T47D (cell line): ENCODE data around the gene MEIOSIN.
"Not testable (repeated sequence)": the region's sequence is repeated elsewhere in the genome, so short reads cannot be mapped to it uniquely, and the experiment has no call there.

ENCODE experiments used
- DNase-seq, 2 experiments: peaks; one replicate each; pipeline versions ENCODE4 v3.0.0 to v3.0.0-alpha.2; 2011 to 2012; ENCODE audit warnings: low read depth in 1 of 2, low spot score in 1 of 2
- JUND ChIP-seq: IDR thresholded peaks from 2 replicates; pipeline ENCODE4 v1.6.1; 2012; ENCODE audit warnings: low read depth
- in situ Hi-C: cut with HindIII; loops from 2 replicates; pipeline ENCODE4 v1.10.0; 2016; ENCODE audit warnings: low sequenced_read_pairs, low pct_unique_long_range_greater_than_20kb

Gene MEIOSIN

DNA sequence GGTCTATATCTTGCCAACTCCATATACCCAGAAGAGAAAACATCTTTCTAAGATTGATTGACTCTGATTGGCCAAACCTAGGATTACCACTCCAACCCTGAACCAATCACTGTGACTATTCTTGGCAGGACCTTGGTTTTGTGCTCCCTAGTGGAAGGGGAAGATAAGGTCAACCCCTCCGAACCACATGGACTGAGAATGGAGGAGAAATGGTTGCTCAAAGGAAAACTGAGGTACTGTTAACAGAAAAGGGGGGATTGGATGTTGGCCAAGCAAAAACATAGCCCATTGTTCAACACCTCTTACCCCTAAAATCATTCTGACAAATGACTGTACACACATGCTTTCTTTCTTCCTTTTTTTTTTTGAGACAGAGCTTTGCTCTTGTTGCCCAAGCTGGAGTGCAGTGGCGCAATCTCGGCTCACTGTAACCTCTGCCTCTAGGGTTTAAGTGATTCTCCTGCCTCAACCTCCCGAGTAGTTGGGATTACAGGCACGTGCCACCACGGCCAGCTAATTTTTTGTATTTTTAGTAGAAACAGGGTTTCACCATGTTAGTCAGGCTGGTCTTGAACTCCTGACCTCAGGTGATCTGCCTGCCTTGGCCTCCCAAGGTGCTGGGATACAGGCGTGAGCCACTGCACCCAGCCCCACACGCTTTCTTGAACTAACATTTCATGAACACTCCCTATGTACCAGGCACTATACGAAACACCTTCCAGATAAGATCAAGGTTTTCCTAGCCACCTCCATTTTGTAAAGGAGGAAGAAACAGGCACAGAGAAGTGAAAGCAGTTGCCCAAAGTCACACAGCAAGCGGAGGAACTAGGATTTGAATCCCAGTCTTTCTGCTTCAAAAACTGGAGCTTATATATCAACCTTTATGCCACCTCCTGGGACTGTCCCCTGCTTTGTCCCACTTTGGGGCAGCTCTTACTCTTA is 6.5 kb downstream of the MEIOSIN start:
- no peak for DNase-seq
- TF ChIP-seq JUND, result no peak
- in situ Hi-C loops, result no loop called here

DNA sequence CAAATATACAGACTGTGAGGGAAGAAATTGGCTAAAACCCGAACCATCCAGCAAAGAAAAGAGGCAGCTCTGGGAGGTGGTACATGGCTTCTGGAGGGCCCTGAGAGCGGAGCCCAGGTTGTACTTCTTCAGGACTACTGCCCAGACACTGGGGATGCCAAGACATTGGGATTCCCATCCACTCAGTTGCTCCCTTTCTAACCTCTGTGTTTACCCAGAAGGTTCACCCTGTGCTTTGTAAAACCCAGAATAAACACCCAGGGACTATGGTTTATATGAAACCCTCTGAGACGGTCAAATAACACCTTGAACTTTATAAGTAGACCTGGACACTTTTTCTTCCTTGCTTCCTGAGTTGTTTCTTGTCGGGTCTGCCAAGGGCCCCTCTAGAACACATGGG is 9.7 kb downstream of the MEIOSIN start:
- in situ Hi-C loops, result no loop called here
- TF ChIP-seq JUND, result no peak
- DNase-seq, result peak in 1 of 2 experiments; percentile 76

GRCh38 chr19:45745606-45746005 is 12.4 kb downstream of the MEIOSIN start:
- DNase-seq, result peak in 1 of 2 experiments; percentile 13
- TF ChIP-seq JUND, result no peak
- in situ Hi-C loops, result no loop called here

DNA sequence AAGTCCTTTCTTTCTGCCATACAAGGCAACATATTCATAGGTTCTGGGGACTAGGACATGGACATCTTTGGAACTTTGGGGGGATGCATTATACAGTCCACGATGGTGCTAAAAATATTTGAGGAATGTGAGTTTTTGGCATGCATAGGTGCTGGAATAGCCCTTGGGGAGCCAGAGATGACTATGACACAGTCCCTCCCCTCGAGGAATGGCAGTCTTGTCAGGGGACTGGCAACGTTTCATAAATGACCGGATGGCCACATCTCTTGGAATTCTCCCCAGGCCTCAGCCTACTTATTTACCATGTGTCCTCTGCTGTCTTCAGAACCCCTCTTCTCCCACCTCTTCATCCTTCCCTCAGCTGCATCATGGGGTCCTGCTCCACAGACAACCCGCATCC is 13.6 kb downstream of the MEIOSIN start:
- no peak for DNase-seq
- in situ Hi-C loops, result no loop called here
- TF ChIP-seq JUND, result no peak

GRCh38 chr19:45747513-45747912 is 14.3 kb downstream of the MEIOSIN start:
- no peak for TF ChIP-seq JUND
- DNase-seq, result no peak
- in situ Hi-C loops, result no loop called here

GRCh38 chr19:45751483-45751882 is 18.2 kb downstream of the MEIOSIN start:
- DNase-seq, in situ Hi-C loops: not testable (repeated sequence)

DNA sequence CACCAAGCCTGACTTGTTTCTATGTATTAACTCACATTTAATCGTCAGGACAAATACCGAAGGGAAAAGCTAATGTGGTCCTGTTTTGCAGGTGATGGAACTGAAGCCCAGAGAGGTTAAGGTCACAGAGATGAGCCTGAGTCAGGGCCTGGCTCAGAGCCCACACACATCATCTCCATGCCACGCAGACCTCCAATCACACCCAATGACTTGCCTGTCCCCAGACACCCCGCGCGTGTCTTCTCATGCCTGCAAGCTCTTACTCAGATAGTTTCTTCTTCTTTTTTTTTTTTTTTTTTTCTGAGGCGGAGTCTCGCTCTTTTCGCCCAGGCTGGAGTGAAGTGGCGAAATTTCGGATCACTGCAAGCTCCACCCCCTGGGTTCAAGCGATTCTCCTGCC is 19.4 kb downstream of the MEIOSIN start:
- in situ Hi-C loops, result no loop called here
- no peak for DNase-seq
- no peak for TF ChIP-seq JUND

DNA sequence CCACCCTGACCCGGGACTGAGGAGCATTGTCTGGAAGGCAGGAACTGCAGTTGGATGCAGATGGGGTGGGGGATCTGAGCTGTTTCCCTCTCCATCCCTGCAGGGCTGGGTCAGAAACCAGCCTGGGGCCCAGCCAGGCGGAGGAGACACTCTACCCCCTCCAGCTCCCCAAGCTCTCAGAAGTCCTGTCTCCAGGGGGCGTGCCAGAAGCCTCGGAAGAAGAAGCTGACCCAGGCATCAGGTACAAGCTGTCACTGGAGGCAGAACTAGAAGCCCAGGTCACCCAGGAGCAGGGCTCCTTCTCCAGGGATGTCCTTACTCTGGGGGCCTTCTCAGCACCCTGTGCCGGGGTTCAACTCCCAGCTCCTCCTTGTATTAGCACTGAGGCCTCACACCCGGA is 20.3 kb downstream of the MEIOSIN start:
- peak in 1 of 2 experiments; percentile 32 for DNase-seq
- in situ Hi-C loops, result no loop called here
- TF ChIP-seq JUND, result no peak

- in situ Hi-C loops, result no loop called here
These were observed 21.1 kb downstream of the MEIOSIN start for GRCh38 chr19:45754323-45754722.

DNA sequence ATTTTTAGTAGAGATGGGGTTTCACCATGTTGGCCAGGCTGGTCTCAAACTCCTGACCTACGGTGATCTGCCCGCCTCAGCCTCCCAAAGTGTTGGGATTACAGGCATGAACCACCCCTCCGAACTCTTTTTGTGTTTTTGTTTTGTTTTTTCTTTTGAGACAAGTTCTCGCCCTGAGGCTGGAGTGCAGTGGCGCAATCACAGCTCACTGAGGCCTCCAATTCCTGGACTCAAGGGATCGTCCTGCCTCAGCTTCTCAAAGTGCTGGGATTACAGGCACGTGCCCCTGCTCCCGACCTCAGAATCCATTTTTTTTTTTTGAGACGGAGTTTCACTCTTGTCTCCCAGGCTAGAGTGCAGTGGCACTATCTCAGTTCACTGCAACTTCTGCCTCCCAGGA is 24.5 kb downstream of the MEIOSIN start:
- no peak for TF ChIP-seq JUND
- DNase-seq, result no peak
- in situ Hi-C loops, result no loop called here

More at GRCh38 chr19:45754323-45754722, 21.1 kb downstream of the MEIOSIN start:
- DNase-seq, result no peak
- TF ChIP-seq JUND, result no peak

- DNase-seq, result no peak
- no peak for TF ChIP-seq JUND
These were observed 25.7 kb downstream of the MEIOSIN start for GRCh38 chr19:45758921-45759320.

GRCh38 chr19:45761714-45762113 is 28.5 kb downstream of the MEIOSIN start:
- in situ Hi-C loops, result no loop called here
- no peak for TF ChIP-seq JUND
- no peak for DNase-seq

More at GRCh38 chr19:45758921-45759320, 25.7 kb downstream of the MEIOSIN start:
- in situ Hi-C loops, result no loop called here

DNA sequence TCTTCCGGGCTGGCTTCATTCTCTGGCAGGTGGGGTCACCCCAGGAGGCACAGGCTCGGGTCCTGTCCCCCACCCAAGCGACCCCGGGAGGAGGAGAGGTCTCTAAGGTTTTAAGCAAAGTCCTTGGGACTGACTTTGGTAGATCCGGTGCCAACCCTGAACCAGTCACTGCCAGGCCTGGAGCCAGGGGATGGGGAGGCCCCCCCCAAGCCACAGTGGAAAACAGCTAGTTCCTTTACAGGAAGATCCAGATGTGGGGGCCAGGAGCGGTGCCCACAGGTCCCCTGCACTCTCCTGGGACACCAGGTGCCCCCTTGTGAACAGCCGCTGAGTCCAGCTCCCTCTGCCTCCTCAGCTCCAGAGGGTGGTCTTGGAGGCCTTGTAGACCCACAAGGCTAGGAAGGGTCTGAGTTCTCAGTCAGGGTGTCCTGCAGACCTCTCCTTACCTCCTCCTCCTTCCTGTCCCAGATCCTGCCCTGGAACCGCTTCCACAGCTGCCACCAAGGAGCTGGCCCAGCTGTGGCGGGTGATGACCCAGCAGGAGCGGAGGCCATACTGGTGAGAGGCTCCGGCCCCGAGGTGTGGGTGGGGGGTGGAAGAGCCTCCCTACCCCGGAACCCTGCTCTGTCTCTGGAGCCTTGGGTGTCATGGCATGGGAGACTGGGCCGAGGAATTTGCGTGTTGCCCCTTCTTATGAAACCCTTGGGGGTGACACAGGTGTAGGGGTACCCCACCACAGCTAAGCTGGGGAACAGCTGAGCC is 29.8 kb downstream of the MEIOSIN start:
- no peak for TF ChIP-seq JUND
- in situ Hi-C loops, result no loop called here
- DNase-seq, result no peak
